Measurements from ENCODE around the gene MSRB1.
"Not testable (repeated sequence)": the region's sequence is repeated elsewhere in the genome, so short reads cannot be mapped to it uniquely, and the experiment has no call there.

Gene MSRB1

DNA sequence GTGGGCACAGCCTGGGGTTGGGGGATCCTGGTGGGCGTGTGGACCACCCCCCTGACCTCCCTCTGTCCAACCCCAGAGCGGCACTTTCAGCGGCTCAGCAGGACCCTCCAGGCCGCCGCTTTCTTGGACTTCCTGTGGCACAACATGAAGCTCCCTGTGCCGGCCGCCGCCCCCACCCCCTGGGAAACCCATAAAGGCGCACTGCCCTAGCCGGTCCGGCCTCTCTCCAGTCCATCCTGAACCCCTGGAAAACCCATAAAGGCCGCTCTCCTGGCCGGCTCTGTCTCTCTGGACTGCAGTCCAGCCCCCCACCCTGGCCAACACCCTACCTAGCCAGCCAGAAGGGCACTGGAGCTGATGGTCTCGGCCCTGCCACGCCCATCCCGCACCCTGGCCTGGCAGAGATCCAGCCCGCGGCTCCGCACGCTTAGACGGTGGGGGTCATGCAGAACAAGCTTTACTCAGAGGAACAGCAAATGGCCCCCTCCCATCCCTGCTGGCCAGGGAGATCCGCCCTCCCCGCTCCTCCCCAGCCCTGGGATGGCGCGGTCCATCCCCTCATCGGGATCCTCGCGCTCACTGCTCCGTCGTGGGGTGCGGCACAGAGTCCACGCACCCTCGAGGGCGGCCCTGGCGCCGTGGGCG is 35.6 kb upstream of the MSRB1 start:
- no peak for DNase-seq

DNA sequence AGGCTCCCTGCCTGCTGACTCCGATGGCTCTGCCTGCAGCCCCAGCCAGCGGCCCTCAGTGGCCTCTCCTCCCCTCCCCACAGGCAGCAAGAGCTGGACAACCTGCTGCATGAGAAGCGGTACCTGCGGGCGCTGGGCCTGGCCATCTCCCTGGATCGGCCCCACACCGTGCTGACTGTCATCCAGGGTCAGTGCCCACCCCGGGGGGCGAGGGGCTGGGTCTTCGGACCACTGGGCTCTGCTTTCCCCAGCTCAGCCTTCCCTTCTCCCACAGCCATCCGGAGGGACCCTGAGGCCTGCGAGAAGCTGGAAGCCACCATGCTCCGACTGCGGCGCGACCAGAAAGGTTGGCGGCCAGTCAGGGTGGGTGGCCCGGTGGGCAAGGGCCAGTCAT is 34.9 kb upstream of the MSRB1 start:
- DNase-seq, result no peak

DNA sequence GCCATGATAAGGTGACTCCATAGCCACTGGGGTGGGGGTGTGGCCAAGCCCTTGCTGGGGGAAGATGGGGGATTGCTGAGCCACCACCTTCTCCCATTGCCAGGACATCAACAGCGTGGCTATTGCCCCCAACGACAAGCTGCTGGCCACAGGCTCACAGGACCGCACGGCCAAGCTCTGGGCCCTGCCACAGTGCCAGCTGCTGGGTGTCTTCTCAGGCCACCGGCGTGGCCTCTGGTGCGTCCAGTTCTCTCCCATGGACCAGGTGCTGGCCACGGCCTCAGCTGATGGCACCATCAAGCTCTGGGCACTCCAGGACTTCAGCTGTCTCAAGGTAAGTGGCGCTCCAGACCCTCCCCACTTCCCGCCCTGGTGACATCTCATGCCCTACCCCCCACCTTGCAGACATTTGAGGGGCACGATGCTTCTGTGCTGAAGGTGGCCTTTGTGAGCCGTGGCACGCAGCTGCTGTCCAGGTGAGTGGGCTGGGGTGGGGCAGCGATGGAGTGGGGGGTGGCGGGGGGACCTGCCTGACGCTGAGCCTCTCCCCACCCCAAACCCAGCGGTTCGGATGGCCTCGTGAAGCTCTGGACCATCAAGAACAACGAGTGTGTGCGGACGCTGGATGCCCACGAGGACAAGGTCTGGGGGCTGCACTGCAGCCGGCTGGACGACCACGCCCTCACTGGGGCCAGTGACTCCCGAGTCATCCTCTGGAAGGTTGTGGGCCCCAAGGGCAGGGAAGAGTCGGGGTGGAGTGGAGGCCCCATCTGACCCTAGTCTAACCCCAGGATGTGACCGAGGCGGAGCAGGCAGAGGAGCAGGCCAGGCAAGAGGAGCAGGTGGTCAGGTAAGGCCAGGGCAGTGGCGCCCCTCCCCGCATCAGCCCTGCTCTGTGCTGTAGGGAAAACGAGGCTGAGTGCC is 34.2 kb upstream of the MSRB1 start:
- DNase-seq, result no peak

DNA sequence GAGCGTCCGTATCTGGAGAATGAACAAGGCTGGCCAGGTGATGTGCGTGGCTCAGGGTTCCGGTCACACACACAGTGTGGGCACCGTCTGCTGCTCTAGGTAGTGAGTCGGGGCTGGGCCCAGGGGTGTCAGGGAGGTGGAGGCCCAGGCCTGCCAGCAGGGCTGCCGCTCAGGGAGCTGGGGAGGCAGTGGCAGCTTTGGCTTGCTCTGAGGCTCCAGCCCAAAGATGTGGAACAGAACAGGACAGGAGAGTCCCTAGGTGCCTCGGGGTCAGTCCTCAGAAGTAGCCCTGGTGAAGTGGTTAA is 33.2 kb upstream of the MSRB1 start:
- DNase-seq, result no peak

DNA sequence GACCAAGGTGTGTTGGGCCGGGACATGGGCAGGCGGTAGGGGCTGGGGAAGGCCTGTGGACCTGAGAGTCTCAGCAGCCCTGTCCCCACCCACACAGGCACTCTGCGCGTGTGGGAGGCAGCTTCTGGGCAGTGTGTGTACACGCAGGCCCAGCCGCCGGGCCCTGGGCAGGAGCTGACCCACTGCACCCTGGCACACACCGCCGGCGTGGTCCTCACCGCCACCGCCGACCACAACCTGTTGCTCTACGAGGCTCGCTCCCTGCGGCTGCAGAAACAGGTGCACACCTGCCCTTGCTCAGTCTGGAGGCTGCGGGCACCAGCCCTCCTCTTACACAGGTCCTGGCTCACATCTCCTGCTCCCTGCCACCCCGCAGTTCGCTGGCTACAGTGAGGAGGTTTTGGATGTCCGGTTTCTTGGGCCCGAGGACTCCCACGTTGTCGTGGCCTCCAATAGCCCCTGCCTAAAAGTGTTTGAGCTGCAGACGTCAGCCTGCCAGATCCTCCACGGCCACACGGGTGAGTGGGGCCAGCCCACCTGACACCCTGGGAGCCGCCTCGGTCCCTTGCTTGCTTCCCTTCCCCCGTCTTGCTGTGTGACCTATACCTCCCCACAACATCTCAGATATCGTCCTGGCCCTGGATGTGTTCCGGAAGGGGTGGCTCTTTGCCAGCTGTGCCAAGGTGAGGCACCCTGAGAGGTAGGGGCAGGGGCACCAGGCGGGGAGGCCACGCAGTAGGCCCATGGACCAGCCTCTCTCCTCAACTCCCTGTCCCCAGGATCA is 32.6 kb upstream of the MSRB1 start:
- no peak for DNase-seq

DNA sequence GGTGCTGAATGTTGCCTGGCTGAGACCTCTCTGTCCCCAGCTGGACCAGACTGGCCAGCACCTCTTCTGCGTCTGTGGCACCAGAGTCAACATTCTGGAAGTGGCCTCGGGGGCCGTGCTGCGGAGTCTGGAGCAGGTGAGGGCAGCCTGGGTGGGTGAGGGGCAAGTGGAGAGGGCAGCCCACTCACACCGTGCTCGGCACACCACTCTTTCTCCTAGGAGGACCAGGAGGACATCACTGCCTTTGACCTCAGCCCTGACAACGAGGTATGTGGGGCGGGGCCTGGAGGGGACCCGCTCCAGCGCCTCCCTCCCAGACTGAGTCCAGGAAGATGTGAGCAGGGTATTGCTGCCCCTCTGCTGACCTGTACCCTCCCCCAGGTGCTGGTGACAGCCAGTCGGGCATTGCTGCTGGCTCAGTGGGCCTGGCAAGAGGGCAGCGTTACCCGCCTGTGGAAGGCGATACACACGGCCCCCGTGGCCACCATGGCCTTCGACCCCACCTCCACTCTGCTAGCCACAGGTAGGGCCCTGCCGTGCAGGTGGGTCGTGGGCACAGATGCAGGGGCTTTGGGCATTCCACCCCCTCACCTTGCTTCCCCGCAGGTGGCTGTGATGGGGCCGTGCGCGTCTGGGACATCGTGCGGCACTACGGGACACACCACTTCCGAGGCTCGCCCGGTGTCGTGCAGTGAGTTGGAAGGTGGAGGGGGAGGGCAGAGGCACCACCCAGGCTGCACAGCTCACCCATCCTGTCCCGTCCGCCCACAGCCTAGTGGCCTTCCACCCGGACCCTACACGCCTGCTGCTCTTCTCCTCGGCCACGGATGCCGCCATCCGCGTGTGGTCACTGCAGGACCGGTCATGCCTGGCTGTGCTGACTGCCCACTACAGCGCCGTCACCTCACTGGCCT is 31.4 kb upstream of the MSRB1 start:
- no peak for DNase-seq

DNA sequence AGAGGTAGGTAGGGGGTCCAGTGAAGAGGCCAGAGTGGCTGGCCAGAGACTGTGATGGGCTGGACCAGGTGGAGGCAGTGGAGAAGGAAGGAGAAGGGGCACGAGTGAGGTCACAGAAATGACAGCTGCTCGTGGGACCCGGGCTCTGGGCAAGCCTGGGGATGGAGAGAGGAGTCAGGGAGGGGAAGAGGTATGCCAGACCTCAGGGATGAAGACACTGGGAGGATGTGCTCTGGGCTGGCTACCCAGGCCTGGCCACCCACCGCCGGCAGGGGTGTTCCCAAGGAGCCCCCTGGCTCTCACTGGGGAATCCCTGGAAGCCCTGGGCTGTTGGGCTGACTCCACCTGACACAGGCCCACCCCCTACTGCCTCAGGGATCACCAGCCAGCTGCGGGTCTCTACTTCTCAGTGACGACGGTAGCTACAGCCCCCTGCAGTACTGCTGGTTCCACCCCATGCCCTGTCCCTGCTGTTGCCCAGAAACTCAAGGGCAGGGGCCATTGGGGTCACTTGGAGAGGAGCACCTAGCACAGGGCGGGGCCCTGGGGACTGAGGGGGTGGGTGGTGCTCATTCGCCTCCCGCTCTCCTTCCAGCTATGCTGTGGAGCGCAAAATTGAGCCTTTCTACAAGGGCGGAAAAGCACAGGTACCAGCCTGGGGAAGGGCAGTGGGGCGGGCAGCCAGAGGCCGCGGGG is 30.6 kb upstream of the MSRB1 start:
- no peak for DNase-seq

DNA sequence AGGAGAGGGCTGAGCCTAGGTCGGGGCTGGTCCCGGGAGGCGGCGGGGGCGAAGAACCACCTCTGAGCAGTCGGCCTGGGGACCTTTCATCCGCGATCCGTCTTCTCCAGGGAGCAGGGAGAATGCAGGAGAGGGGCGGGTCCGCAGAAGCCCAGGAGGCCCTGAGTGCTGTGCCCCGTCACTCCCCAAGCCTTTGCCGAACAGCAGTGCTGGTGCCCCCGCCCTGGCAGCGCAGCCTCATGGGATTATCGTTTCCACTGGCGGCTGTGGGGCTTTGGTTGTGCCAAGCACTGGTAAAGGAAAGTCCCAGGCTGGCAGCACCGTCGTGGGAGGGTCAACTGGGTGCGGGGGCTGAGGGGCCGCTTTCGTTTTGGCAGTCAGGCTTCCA is 29.5 kb upstream of the MSRB1 start:
- no peak for DNase-seq

DNA sequence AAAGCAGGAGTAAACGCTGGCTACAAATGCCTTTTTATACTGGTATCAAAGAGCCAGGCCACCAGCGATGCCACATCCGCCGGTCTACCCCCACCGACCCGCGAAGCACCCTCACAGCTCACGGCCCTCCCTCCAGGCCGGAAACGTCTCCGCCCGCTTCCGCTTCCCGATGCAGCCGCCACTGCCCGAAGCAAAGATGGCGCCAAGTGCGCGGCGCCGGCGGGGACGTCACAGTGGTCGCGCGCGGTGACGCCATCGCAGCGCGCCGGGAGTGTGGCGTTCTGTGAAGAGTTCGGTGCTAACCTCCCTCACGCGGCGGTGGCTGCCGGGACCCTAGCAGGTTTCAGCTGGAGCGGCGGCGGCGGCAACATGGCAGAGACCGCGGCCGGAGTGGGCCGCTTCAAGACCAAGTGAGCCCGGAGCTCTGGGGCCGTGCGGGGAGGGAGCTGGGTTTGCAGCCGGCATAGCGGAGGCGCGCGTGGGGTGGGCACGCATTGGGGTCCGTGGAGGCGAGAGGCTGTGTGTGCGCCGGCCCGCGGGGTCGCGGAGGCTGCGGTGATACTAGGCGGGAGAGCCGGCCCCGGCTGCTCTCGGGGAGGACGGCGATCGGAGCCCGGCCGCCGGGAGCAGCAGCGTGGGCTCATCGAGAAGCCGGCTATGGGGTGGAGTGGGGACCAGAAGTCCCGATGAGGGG is 28.9 kb upstream of the MSRB1 start, which contains the start of gene TBL3:
TBL3 (plus strand) TSS at position 258 of the 694 bp plus-strand sequence; CDS start at position 370, 112 bp downstream.
- peak; percentile 96 for DNase-seq

DNA sequence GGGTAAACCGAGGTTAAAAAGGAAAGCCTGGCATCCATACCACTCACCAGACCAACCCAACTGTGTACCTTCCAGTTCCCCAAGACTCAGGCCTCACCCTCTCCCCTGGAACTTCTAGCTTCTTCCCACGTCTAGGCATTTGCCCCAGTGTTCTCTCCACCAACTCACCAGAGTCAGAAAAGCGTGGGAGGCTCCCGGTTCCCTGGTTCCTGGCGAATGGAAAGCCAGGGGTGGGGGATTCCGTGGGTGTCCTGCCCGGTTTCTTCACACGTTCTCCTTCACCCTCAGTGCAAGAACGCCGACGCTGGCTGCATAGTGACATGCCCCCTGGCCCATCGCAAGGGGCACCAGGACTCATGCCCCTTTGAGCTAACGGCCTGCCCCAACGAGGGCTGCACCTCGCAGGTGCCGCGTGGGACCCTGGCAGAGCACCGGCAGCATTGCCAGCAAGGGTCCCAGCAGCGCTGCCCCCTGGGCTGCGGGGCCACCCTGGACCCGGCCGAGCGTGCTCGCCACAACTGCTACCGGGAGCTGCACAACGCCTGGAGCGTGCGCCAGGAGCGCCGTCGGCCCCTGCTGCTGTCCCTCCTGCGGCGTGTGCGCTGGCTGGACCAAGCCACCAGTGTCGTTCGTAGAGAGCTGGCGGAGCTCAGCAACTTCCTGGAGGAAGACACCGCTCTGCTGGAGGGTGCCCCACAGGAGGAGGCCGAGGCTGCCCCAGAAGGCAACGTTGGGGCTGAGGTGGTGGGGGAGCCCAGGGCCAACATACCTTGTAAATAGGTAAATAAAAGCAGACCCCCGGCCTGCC is 25.4 kb upstream of the MSRB1 start:
- DNase-seq, result no peak

DNA sequence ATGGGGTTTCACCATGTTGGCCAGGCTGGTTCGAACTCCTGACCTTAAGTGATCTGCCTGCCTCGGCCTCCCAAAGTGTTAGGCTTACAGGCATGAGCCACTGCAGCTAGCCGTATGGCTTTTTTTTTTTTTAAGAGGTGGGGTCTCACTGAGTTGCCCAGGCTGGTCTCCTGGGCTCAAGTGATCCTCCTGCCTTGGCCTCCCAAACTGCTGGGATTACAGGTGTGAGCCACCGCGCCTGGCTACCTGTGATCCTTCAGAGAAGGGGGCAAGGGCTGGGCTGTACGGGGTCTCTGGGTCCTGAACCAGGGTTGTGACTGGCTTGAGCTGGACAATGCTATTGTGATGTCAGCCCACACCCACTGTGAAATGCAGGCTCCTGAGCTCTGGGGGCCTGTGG is 23.5 kb upstream of the MSRB1 start, which contains the start of gene RNF151:
RNF151 (plus strand) TSS at position 397 of the 400 bp plus-strand sequence. CDS start 26 bp downstream, outside the sequence.
- DNase-seq, result no peak

DNA sequence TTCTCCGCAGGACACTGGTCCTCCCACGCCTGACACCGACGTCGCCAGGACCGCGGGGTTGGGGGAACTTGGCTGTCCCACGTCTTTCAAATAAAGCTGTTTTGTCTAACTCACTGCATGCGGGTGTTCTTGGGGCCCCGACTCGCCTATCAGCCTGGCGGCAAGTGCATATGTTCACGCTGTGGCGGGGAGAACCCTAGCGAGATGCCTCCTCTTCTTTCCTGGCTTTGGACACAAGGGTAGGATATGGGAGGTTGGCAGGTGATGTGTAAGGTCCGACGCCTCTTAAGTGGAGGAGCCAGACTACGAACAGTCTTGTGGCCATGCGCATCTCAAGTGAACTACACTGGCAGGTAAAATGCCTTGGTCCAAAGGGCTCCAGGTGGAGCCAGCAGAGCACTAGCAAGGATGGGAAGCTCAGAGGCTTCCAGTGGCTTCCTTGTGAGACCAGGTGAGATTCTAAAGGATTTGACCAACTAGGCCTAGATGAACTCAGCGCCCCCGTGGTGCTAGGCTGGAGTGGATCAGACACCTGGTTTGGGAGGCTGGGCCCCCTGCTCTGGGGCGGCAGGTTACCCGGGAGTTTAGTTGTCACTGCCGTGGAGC is 22.5 kb upstream of the MSRB1 start:
- no peak for DNase-seq

DNA sequence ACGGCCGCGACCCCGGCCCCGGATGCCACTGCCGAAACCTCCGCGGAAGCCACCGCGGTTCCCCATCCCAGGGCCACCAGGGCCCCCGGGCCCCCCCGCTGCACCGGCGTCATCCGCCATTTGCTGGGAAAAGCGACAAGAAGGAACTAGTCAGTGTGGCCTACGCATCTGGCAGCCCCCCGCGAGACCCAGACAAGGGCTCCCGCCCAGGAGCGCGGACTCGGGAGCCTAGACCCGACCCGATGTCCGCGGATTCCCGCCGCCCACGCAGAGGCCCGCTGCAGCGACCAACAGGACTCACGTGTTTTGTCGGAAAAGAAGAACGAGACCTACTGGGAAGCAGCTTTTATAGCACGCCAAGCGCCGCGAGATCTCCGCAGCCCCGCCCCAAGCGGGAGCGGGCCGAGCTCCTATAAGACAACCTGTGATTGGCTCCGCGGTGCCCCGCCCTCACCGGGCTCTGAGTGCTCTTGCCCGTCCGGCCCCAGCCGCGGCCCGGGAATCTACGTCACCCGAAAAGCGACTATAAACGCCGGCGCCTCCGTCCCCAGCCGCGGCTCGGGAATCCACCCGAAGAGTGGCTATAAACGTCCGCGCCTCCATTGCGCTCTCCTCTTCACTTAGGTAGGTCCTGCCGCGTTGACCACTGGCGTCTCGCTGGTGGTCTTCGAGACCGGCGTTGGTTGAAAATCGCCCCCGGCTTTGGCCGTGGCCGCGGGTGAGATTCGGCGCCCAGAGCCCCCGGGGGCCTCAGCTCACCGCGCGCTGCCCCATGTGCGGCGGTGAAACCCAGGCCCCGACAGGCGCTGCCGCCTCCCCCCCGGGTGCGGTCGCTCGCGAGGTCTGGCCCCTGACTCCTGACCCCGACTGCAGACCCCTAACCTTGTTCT is 21.8 kb upstream of the MSRB1 start, which contains the start of gene RPS2:
RPS2 (minus strand) TSS at position 321 of the 890 bp plus-strand sequence; CDS start at position 120, 201 bp downstream.
- DNase-seq, result peak; percentile 99

DNA sequence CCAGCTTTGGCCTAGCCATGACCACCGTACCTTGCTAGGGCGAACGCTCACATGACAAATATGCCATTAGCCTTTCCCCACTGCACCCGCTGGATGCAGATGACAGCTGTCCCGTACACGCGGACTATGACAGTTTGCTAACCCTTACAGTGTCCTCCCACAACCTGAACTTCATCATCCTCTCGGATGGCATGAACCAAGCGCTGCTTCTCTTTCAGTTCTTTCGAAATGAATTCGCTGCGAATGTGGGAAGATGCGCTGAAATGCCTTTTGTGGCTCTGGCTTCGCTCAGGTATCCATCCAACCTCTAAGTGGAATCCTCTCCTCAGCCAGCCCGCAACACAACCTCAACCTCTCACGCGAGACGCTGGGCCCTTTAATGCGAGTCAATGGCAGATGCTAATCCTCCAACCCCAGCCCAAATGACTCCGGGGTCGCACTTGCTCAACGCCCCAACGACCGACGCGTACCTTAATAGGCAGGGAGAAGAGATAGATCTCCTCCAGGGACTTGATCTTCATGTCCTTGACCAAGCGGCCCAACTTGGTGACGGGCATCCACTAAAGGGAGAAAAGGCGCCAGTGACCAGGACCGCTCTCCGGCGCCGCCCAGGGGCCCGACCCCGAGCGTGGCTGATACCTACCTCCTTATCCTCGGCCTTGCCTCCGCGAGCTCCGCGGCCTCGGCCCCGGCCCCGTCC is 21.0 kb upstream of the MSRB1 start:
- no peak for DNase-seq

DNA sequence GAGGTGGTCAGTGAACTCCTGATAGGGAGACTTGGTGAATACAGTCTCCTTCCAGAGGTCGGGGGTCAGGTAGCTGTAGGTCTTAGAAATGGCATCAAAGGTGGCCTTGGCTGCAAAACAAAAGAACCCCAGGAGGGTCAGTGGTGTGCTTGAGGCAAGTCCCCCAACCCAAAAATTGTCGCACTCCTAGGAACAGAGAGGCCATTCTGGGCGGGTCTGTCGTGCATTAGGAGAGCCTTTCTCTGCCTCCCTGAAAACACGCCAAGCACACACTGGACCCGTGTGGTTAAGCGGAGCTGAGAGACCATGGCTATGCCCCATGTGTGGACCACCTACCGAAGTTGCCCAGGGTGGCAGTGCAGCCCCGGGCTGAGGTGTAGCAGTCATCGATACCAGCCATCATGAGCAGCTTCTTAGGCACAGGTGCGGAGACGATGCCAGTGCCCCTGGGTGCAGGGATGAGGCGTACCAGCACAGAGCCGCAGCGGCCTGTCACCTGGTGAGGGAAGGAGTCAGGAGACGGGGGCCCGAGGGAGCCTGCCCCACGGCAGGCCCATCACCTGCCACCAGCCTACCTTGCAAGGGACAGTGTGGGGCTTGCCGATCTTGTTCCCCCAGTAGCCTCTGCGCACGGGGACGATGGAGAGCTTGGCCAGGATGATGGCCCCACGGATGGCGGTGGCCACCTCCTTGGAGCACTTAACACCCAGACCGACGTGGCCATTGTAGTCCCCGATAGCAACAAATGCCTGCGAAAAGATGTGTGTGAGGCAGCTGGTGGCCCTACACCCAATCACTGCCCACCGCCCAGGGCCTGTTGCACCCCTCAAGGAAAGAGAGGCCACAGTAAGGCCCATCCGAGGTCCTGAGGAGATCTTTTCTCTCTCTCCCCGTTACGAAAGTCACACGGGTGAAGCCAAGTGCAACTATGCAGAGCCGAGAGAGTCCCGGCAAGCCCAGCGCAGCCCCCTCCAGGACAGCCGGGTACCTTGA is 19.5 kb upstream of the MSRB1 start:
- DNase-seq, result not testable (repeated sequence)

DNA sequence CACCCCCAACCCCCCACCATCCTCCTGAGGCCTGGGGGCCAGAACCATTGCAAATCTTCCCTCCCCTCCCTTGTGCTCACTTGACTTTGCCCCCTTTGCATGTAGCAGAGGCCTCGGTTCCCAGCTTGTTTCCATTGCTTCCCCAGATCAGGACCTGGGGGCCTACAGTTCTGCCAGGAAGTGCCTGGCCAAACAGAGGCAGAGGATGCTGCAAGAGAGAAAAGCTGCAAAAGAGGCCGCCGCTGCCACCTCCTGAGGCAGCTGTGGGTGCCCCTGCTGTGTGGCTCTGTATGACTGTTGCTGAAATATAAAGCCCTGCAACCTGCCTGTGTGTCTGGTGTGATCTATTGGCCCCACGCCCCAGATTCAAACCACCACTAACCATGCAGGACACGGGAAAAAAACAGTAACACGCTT is 18.7 kb upstream of the MSRB1 start:
- no peak for DNase-seq

Measured in CD4-positive, alpha-beta T cell treated with Interleukin-4 for 4 hours (primary cell).